ENCODE data around the gene ATP8A2.
"Not testable (repeated sequence)": the region's sequence is repeated elsewhere in the genome, so short reads cannot be mapped to it uniquely, and the experiment has no call there.

ATP8A2 gene

GRCh38 chr13:25466880-25467279 lies 95.1 kb downstream of the ATP8A2 start:
- DNase-seq = no peak

GRCh38 chr13:25468325-25469168 lies 96.8 kb downstream of the ATP8A2 start:
- DNase-seq = no peak

- no peak for DNase-seq
Measured at GRCh38 chr13:25469169-25469525, 97.4 kb downstream of the ATP8A2 start.

GRCh38 chr13:25473864-25474263 lies 102.1 kb downstream of the ATP8A2 start:
- DNase-seq = no peak

GRCh38 chr13:25478186-25478585 lies 106.4 kb downstream of the ATP8A2 start:
- no peak for DNase-seq

GRCh38 chr13:25489238-25489637 lies 117.5 kb downstream of the ATP8A2 start:
- DNase-seq = no peak

- DNase-seq = no peak
Measured at GRCh38 chr13:25490236-25490635, 118.5 kb downstream of the ATP8A2 start.

GRCh38 chr13:25493931-25494640 lies 122.3 kb downstream of the ATP8A2 start:
- DNase-seq = no peak

- no peak for DNase-seq
Measured at GRCh38 chr13:25494698-25495411, 123.1 kb downstream of the ATP8A2 start.

GRCh38 chr13:25501231-25501630 lies 129.5 kb downstream of the ATP8A2 start:
- DNase-seq = no peak

GRCh38 chr13:25502031-25502430 lies 130.3 kb downstream of the ATP8A2 start:
- no peak for DNase-seq

GRCh38 chr13:25502551-25502950 lies 130.8 kb downstream of the ATP8A2 start:
- no peak for DNase-seq

GRCh38 chr13:25503856-25504255 lies 132.1 kb downstream of the ATP8A2 start:
- DNase-seq = no peak

- DNase-seq = no peak
Measured at GRCh38 chr13:25507841-25508240, 136.1 kb downstream of the ATP8A2 start.

GRCh38 chr13:25513060-25513459 lies 141.3 kb downstream of the ATP8A2 start:
- DNase-seq = not testable (repeated sequence)

GRCh38 chr13:25518441-25518840 lies 146.7 kb downstream of the ATP8A2 start:
- DNase-seq = no peak

GRCh38 chr13:25525884-25526283 lies 154.1 kb downstream of the ATP8A2 start:
- no peak for DNase-seq

- no peak for DNase-seq
Measured at GRCh38 chr13:25528266-25528665, 156.5 kb downstream of the ATP8A2 start.

- DNase-seq = no peak
Measured at GRCh38 chr13:25529425-25529824, 157.7 kb downstream of the ATP8A2 start.

- no peak for DNase-seq
Measured at GRCh38 chr13:25538276-25538675, 166.5 kb downstream of the ATP8A2 start.

GRCh38 chr13:25541434-25542123 lies 169.8 kb downstream of the ATP8A2 start:
- no peak for DNase-seq

- not testable (repeated sequence) for DNase-seq
Measured at GRCh38 chr13:25548991-25549390, 177.2 kb downstream of the ATP8A2 start.

- DNase-seq = no peak
Measured at GRCh38 chr13:25561812-25562211, 190.0 kb downstream of the ATP8A2 start.
